Measurements from ENCODE around the gene CCDC17.

Gene CCDC17

GRCh38 chr1:45583264-45583665, 40.6 kb downstream of the CCDC17 start:
- peak; percentile 99 for DNase-seq (ENCODE audit: low spot score)

- DNase-seq (ENCODE audit: low spot score): no peak
Measured at GRCh38 chr1:45574105-45574626, 49.7 kb downstream of the CCDC17 start.

- DNase-seq (ENCODE audit: low spot score): no peak
Measured at GRCh38 chr1:45573231-45573804, 50.5 kb downstream of the CCDC17 start.

- no peak for DNase-seq (ENCODE audit: low spot score)
Measured at GRCh38 chr1:45570631-45571030, 53.2 kb downstream of the CCDC17 start.
